HG03520 (cell line): ENCODE data around the gene VAMP5.
A peak's percentile ranks its signal among the peaks of the same experiment; 100 is the strongest.
"Not testable (repeated sequence)": the region's sequence is repeated elsewhere in the genome, so short reads cannot be mapped to it uniquely, and the experiment has no call there.

Experiments used
- ATAC-seq: cut with Tn5 transposase; IDR thresholded peaks from one replicate; pipeline ENCODE4 v1.9.1; 2021; ENCODE audit warnings: mild to moderate bottlenecking, moderate library complexity; ENCODE audit not compliant: unreplicated experiment

The VAMP5 gene

GRCh38 chr2:85549826-85550225, 34.4 kb upstream of the VAMP5 start:
- ATAC-seq, result no peak

- ATAC-seq, result no peak
Measured at GRCh38 chr2:85550486-85550885, 33.7 kb upstream of the VAMP5 start.

- ATAC-seq, result peak; percentile 55
Measured at GRCh38 chr2:85551698-85552678, 32.2 kb upstream of the VAMP5 start.

- no peak for ATAC-seq
Measured at GRCh38 chr2:85553184-85553583, 31.0 kb upstream of the VAMP5 start.

- no peak for ATAC-seq
Measured at GRCh38 chr2:85554980-85555612, 29.1 kb upstream of the VAMP5 start.

- no peak for ATAC-seq
Measured at GRCh38 chr2:85557130-85557529, 27.1 kb upstream of the VAMP5 start.

- no peak for ATAC-seq
Measured at GRCh38 chr2:85558160-85558559, 26.1 kb upstream of the VAMP5 start.

GRCh38 chr2:85560403-85560726, 23.9 kb upstream of the VAMP5 start:
- ATAC-seq, result not testable (repeated sequence)

GRCh38 chr2:85560812-85561279, 23.4 kb upstream of the VAMP5 start:
- ATAC-seq, result peak; percentile 6

GRCh38 chr2:85561280-85562212, 22.7 kb upstream of the VAMP5 start, which contains the start of gene GGCX:
TSS of gene GGCX (minus strand) at chr2:85561493. CDS start at chr2:85561428, 65 bp downstream.
- ATAC-seq, result peak; percentile 79

GRCh38 chr2:85564144-85564563, 20.1 kb upstream of the VAMP5 start:
- no peak for ATAC-seq

GRCh38 chr2:85566265-85566664, 18.0 kb upstream of the VAMP5 start:
- no peak for ATAC-seq

- ATAC-seq, result no peak
Measured at GRCh38 chr2:85575739-85576138, 8.5 kb upstream of the VAMP5 start.

- ATAC-seq, result no peak
Measured at GRCh38 chr2:85577063-85577385, 7.2 kb upstream of the VAMP5 start.

GRCh38 chr2:85577386-85578242, 6.6 kb upstream of the VAMP5 start, which contains the start of gene VAMP8:
TSS of gene VAMP8 (plus strand) at chr2:85577586. CDS start at chr2:85577647, 61 bp downstream.
- peak; percentile 54 for ATAC-seq

GRCh38 chr2:85578243-85579180, 5.7 kb upstream of the VAMP5 start:
- peak; percentile 43 for ATAC-seq

GRCh38 chr2:85579266-85579935, 4.8 kb upstream of the VAMP5 start:
- no peak for ATAC-seq

GRCh38 chr2:85580206-85580605, 4.0 kb upstream of the VAMP5 start:
- no peak for ATAC-seq
